HUES48 (cell line): Measurements from ENCODE around the gene CABP7.

ENCODE experiments used
- H3K27ac ChIP-seq: one replicate; pipeline ENCODE4 v1.7.0; 2013; ENCODE audit warnings: low read depth, low read length, inconsistent platforms
- H3K27me3 ChIP-seq: 2 replicates; pipeline ENCODE4 v1.6.1; 2013; ENCODE audit warnings: mild to moderate bottlenecking, low read length; ENCODE audit not compliant: control insufficient read depth, insufficient read depth
- H3K36me3 ChIP-seq: 2 replicates; pipeline ENCODE4 v1.6.1; 2013; ENCODE audit warnings: low read length; ENCODE audit not compliant: control insufficient read depth, insufficient read depth
- H3K4me1 ChIP-seq: 2 replicates; pipeline ENCODE4 v1.6.1; 2013; ENCODE audit warnings: mild to moderate bottlenecking, low read length; ENCODE audit not compliant: control insufficient read depth, insufficient read depth
- H3K4me3 ChIP-seq: 2 replicates; pipeline ENCODE4 v1.5.1; 2013; ENCODE audit warnings: mild to moderate bottlenecking, low read depth, low read length
- H3K9ac ChIP-seq: 2 replicates; pipeline ENCODE4 v1.6.1; 2013; ENCODE audit warnings: mild to moderate bottlenecking, low read depth, low read length, moderate library complexity
- H3K9me3 ChIP-seq: 2 replicates; pipeline ENCODE4 v1.6.1; 2013; ENCODE audit warnings: low read length; ENCODE audit not compliant: control insufficient read depth, insufficient read depth

Gene CABP7

GRCh38 chr22:29735416-29735815 is 15.6 kb downstream of the CABP7 start:
- H3K9ac ChIP-seq = no peak overlapping the region
- H3K4me3 ChIP-seq = no peak overlapping the region
- peaks cover 12% of the 10 kb centered on the region for H3K4me1 ChIP-seq
- H3K9me3 ChIP-seq = no peaks in the 10 kb centered on the region
- H3K27ac ChIP-seq = no peak overlapping the region
- H3K27me3 ChIP-seq = no peaks in the 10 kb centered on the region
- H3K36me3 ChIP-seq = no peaks in the 10 kb centered on the region

GRCh38 chr22:29737251-29738117 is 17.7 kb downstream of the CABP7 start:
- no peaks in the 10 kb centered on the region for H3K36me3 ChIP-seq
- H3K4me1 ChIP-seq = peaks cover 12% of the 10 kb centered on the region
- no peaks in the 10 kb centered on the region for H3K27me3 ChIP-seq
- no peak overlapping the region for H3K9ac ChIP-seq
- no peak overlapping the region for H3K4me3 ChIP-seq
- H3K27ac ChIP-seq = no peak overlapping the region
- H3K9me3 ChIP-seq = no peaks in the 10 kb centered on the region

- no peak overlapping the region for H3K9ac ChIP-seq
- no peak overlapping the region for H3K4me3 ChIP-seq
- H3K27ac ChIP-seq = no peak overlapping the region
- no peaks in the 10 kb centered on the region for H3K9me3 ChIP-seq
- H3K36me3 ChIP-seq = no peaks in the 10 kb centered on the region
- H3K27me3 ChIP-seq = no peaks in the 10 kb centered on the region
- peaks cover 12% of the 10 kb centered on the region for H3K4me1 ChIP-seq
Observed at GRCh38 chr22:29738118-29738815, 18.5 kb downstream of the CABP7 start.

- H3K27ac ChIP-seq = no peak overlapping the region
- no peak overlapping the region for H3K4me3 ChIP-seq
- no peaks in the 10 kb centered on the region for H3K36me3 ChIP-seq
- H3K4me1 ChIP-seq = peaks cover 10% of the 10 kb centered on the region
- no peaks in the 10 kb centered on the region for H3K27me3 ChIP-seq
- no peaks in the 10 kb centered on the region for H3K9me3 ChIP-seq
- no peak overlapping the region for H3K9ac ChIP-seq
Observed at GRCh38 chr22:29739346-29739875, 19.6 kb downstream of the CABP7 start.

GRCh38 chr22:29740216-29740615 is 20.4 kb downstream of the CABP7 start:
- H3K27me3 ChIP-seq = no peaks in the 10 kb centered on the region
- H3K9me3 ChIP-seq = no peaks in the 10 kb centered on the region
- H3K4me3 ChIP-seq = no peak overlapping the region
- H3K4me1 ChIP-seq = peaks cover 3% of the 10 kb centered on the region
- H3K9ac ChIP-seq = no peak overlapping the region
- no peaks in the 10 kb centered on the region for H3K36me3 ChIP-seq
- no peak overlapping the region for H3K27ac ChIP-seq

GRCh38 chr22:29741926-29742325 is 22.1 kb downstream of the CABP7 start:
- Histone ChIP-seq H3K9ac (no peak overlapping the region), H3K4me1 (no peaks in the 10 kb centered on the region), H3K4me3 (no peak overlapping the region), H3K9me3 (no peaks in the 10 kb centered on the region), H3K27ac (no peak overlapping the region), H3K27me3 (no peaks in the 10 kb centered on the region), H3K36me3 (no peaks in the 10 kb centered on the region)

GRCh38 chr22:29742326-29742725 is 22.5 kb downstream of the CABP7 start:
- H3K27ac ChIP-seq = no peak overlapping the region
- H3K9ac ChIP-seq = no peak overlapping the region
- H3K9me3 ChIP-seq = no peaks in the 10 kb centered on the region
- H3K36me3 ChIP-seq = 0 out of 2 replicates have a peak, but pooled peaks cover 3% of the 10 kb centered on the region
- no peaks in the 10 kb centered on the region for H3K4me1 ChIP-seq
- H3K4me3 ChIP-seq = no peak overlapping the region
- no peaks in the 10 kb centered on the region for H3K27me3 ChIP-seq

GRCh38 chr22:29744902-29745301 is 25.1 kb downstream of the CABP7 start:
- Histone ChIP-seq H3K36me3 (0 out of 2 replicates have a peak, but pooled peaks cover 3% of the 10 kb centered on the region), H3K9ac (no peak overlapping the region), H3K4me1 (no peaks in the 10 kb centered on the region), H3K27ac (no peak overlapping the region), H3K27me3 (no peaks in the 10 kb centered on the region), H3K9me3 (no peaks in the 10 kb centered on the region), H3K4me3 (no peak overlapping the region)

GRCh38 chr22:29747832-29748231 is 28.0 kb downstream of the CABP7 start:
- Histone ChIP-seq H3K9ac (no peak overlapping the region), H3K4me3 (no peak overlapping the region), H3K27ac (no peak overlapping the region), H3K27me3 (no peaks in the 10 kb centered on the region), H3K9me3 (no peaks in the 10 kb centered on the region), H3K4me1 (no peaks in the 10 kb centered on the region), H3K36me3 (0 out of 2 replicates have a peak, but pooled peaks cover 3% of the 10 kb centered on the region)

- Histone ChIP-seq H3K36me3 (0 out of 2 replicates have a peak, but pooled peaks cover 3% of the 10 kb centered on the region), H3K4me3 (no peak overlapping the region), H3K27me3 (no peaks in the 10 kb centered on the region), H3K9me3 (no peaks in the 10 kb centered on the region), H3K4me1 (no peaks in the 10 kb centered on the region), H3K27ac (no peak overlapping the region), H3K9ac (no peak overlapping the region)
Observed at GRCh38 chr22:29748248-29748893, 28.6 kb downstream of the CABP7 start.
